HEK293 (cell line): Measurements from ENCODE around the gene EML3.
"Not testable (repeated sequence)": the region's sequence is repeated elsewhere in the genome, so short reads cannot be mapped to it uniquely, and the experiment has no call there.

Experiments
- CTCF ChIA-PET: fragments of 350-600 bp; formaldehyde crosslinking; extraction: SDS; loops from one replicate; lab custom pipeline; 2021; ENCODE audit warnings: antibody characterized with exemption; lab: Yijun Ruan, JAX
- POLR2A ChIA-PET: fragments of 300-600 bp; formaldehyde crosslinking; extraction: SDS; loops from one replicate; lab custom pipeline; 2020; ENCODE audit warnings: antibody characterized with exemption, inconsistent platforms; lab: Yijun Ruan, JAX
- H3K27ac ChIP-seq: fragments of 200-500 bp; sonication (Bioruptor generic); 2 replicates; pipeline ENCODE4 v1.5.1; 2014; ENCODE audit warnings: low read depth, low read length, control low read depth, inconsistent platforms; ENCODE audit errors: extremely low read depth
- H3K36me3 ChIP-seq, 2 experiments: fragments of 200-500 bp in 1 of 2; sonication (Bioruptor generic) in 1 of 2; 1 replicate in 1 of 2; 2 replicates in 1 of 2; pipeline ENCODE4 v1.5.1; 2014 to 2017; ENCODE audit warnings: inconsistent platforms in 2 of 2, low read length in 2 of 2; ENCODE audit not compliant: control insufficient read depth in 2 of 2, insufficient read depth in 1 of 2
- H3K4me1 ChIP-seq: fragments of 200-500 bp; sonication (Bioruptor generic); 2 replicates; pipeline ENCODE4 v1.5.1; 2014; ENCODE audit warnings: mild to moderate bottlenecking, low read length, inconsistent platforms; ENCODE audit not compliant: control insufficient read depth, insufficient read depth
- H3K4me3 ChIP-seq: 2 replicates; pipeline ENCODE4 v1.5.1; 2011; ENCODE audit warnings: low read depth, mild to moderate bottlenecking, control low read depth, low read length, moderate library complexity
- H3K9me3 ChIP-seq: fragments of 200-500 bp; sonication (Bioruptor generic); 2 replicates; pipeline ENCODE4 v1.5.1; 2014; ENCODE audit warnings: low read depth, low read length, inconsistent platforms; ENCODE audit not compliant: control insufficient read depth, insufficient read depth
- BCL11A ChIP-seq: fragments of 450-650 bp; formaldehyde crosslinking; IDR thresholded peaks from 2 replicates; pipeline ENCODE4 v1.5.1; 2016; ENCODE audit warnings: low read depth, missing biosample characterization, missing genetic modification characterization
- PRDM4 ChIP-seq: fragments of 450-650 bp; formaldehyde crosslinking; IDR thresholded peaks from 2 replicates; pipeline ENCODE4 v1.5.1; 2017; ENCODE audit warnings: missing biosample characterization, missing genetic modification characterization
- ZNF112 ChIP-seq: fragments of 450-650 bp; formaldehyde crosslinking; IDR thresholded peaks from 2 replicates; pipeline ENCODE4 v1.5.0; 2017; ENCODE audit warnings: missing biosample characterization, missing genetic modification characterization
- ZNF114 ChIP-seq: fragments of 450-650 bp; formaldehyde crosslinking; IDR thresholded peaks from 2 replicates; pipeline ENCODE4 v1.5.0; 2017; ENCODE audit warnings: missing biosample characterization, missing genetic modification characterization
- ZNF138 ChIP-seq: fragments of 450-650 bp; formaldehyde crosslinking; IDR thresholded peaks from 2 replicates; pipeline ENCODE4 v1.5.1; 2016; ENCODE audit warnings: missing biosample characterization, missing genetic modification characterization, borderline replicate concordance
- ZNF521 ChIP-seq: fragments of 450-650 bp; formaldehyde crosslinking; IDR thresholded peaks from 2 replicates; pipeline ENCODE4 v1.5.1; 2017; ENCODE audit warnings: missing biosample characterization, mild to moderate bottlenecking, missing genetic modification characterization
- ZNF660 ChIP-seq: fragments of 450-650 bp; IDR thresholded peaks from 2 replicates; pipeline ENCODE4 v1.5.1; 2018; ENCODE audit warnings: missing biosample characterization, mild to moderate bottlenecking, missing genetic modification characterization
- ZNF837 ChIP-seq: fragments of 450-650 bp; formaldehyde crosslinking; IDR thresholded peaks from 2 replicates; pipeline ENCODE4 v1.5.1; 2016; ENCODE audit warnings: missing biosample characterization, missing genetic modification characterization
- ZSCAN16 ChIP-seq: fragments of 450-650 bp; formaldehyde crosslinking; IDR thresholded peaks from 2 replicates; pipeline ENCODE4 v1.5.1; 2016; ENCODE audit warnings: missing biosample characterization, missing genetic modification characterization
- ZSCAN18 ChIP-seq: fragments of 450-650 bp; formaldehyde crosslinking; IDR thresholded peaks from 2 replicates; pipeline ENCODE4 v1.5.1; 2016; ENCODE audit warnings: missing biosample characterization, missing genetic modification characterization
- TF ChIP-seq, protein P1 (sequence below): fragments of 450-650 bp; formaldehyde crosslinking; IDR thresholded peaks from 2 replicates; pipeline ENCODE4 v1.5.1; 2016; ENCODE audit warnings: missing biosample characterization, missing genetic modification characterization
- TF ChIP-seq, protein P2 (sequence below): fragments of 450-650 bp; formaldehyde crosslinking; optimal IDR thresholded peaks from 2 replicates; pipeline ENCODE3; 2016; ENCODE audit warnings: missing biosample characterization, mild to moderate bottlenecking, missing genetic modification characterization
- TF ChIP-seq, protein P3 (sequence below): fragments of 450-650 bp; formaldehyde crosslinking; IDR thresholded peaks from 2 replicates; pipeline ENCODE4 v1.5.1; 2016; ENCODE audit warnings: missing biosample characterization, missing genetic modification characterization

The EML3 gene

GRCh38 chr11:62652161-62653006 lies 39.8 kb upstream of the EML3 start (continued):
- no peak for TF ChIP-seq ZNF837 (tag by site-specific recombination)

DNA sequence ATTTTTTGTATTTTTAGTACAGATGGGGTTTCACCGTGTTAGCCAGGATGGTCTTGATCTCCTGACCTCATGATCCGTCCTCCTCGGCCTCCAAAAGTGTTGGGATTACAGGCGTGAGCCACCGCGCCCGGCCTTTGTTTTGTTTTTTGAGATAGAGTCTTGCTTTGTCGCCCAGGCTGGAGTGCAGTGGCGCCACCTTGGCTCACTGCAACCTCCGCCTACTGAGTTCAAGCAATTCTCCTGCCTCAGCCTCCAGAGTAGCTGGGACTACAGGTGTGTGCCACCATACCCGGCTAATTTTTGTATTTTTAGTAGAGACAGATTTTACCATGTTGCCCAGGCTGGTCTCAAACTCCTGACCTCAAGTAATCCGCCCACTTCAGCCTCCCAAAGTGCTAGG lies 37.7 kb upstream of the EML3 start:
- not testable (repeated sequence) for H3K4me3 ChIP-seq, H3K9me3 ChIP-seq, H3K27ac ChIP-seq, H3K4me1 ChIP-seq
- ChIA-PET CTCF (interaction anchor here (1.1 kb wide), 1 partner anchor 58 kb away, joined by 3 read pairs; no protein-coding TSS in a partner anchor), POLR2A (interaction anchor here (0.6 to 5.9 kb wide), 5 partner anchors 10 to 76 kb away, joined by 3 to 79 read pairs (median 11); partner anchors contain the start of genes C11orf98, CSKMT, LBHD1 and TUT1)
- TF ChIP-seq, protein P1, sequence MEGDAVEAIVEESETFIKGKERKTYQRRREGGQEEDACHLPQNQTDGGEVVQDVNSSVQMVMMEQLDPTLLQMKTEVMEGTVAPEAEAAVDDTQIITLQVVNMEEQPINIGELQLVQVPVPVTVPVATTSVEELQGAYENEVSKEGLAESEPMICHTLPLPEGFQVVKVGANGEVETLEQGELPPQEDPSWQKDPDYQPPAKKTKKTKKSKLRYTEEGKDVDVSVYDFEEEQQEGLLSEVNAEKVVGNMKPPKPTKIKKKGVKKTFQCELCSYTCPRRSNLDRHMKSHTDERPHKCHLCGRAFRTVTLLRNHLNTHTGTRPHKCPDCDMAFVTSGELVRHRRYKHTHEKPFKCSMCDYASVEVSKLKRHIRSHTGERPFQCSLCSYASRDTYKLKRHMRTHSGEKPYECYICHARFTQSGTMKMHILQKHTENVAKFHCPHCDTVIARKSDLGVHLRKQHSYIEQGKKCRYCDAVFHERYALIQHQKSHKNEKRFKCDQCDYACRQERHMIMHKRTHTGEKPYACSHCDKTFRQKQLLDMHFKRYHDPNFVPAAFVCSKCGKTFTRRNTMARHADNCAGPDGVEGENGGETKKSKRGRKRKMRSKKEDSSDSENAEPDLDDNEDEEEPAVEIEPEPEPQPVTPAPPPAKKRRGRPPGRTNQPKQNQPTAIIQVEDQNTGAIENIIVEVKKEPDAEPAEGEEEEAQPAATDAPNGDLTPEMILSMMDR, result 0 out of 2 replicates have a peak, but pooled peaks have one; percentile 18
- peaks cover 0 to 32% of the 10 kb centered on the region in 2 experiments; a peak in 1 of 3 replicates for H3K36me3 ChIP-seq

- Histone ChIP-seq H3K4me3 (no peak overlapping the region), H3K27ac (no peak overlapping the region), H3K36me3 (peaks cover 0 to 38% of the 10 kb centered on the region in 2 experiments; a peak in 1 of 3 replicates), H3K9me3 (no peaks in the 10 kb centered on the region), H3K4me1 (peaks cover 3% of the 10 kb centered on the region; the same call in 1 of the 2 replicates)
- CTCF ChIA-PET, result interaction anchor here (0.6 to 1.3 kb wide), 2 partner anchors 12 to 137 kb away, joined by 3 read pairs; no protein-coding TSS in a partner anchor
- TF ChIP-seq ZNF660 (tag by site-specific recombination), result no peak
- TF ChIP-seq, protein P2, sequence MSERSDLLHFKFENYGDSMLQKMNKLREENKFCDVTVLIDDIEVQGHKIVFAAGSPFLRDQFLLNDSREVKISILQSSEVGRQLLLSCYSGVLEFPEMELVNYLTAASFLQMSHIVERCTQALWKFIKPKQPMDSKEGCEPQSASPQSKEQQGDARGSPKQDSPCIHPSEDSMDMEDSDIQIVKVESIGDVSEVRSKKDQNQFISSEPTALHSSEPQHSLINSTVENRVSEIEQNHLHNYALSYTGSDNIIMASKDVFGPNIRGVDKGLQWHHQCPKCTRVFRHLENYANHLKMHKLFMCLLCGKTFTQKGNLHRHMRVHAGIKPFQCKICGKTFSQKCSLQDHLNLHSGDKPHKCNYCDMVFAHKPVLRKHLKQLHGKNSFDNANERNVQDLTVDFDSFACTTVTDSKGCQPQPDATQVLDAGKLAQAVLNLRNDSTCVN, result no peak
- no peak for TF ChIP-seq ZSCAN16 (tag by site-specific recombination)
- TF ChIP-seq ZNF112, result no peak
- no peak for TF ChIP-seq ZSCAN18 (tag by site-specific recombination)
- no peak for TF ChIP-seq ZNF521 (tag by site-specific recombination)
- TF ChIP-seq ZNF114, result no peak
- TF ChIP-seq PRDM4 (tag by site-specific recombination), result no peak
- TF ChIP-seq BCL11A, result no peak
- TF ChIP-seq ZNF138 (tag by site-specific recombination), result no peak
- TF ChIP-seq, protein P3, sequence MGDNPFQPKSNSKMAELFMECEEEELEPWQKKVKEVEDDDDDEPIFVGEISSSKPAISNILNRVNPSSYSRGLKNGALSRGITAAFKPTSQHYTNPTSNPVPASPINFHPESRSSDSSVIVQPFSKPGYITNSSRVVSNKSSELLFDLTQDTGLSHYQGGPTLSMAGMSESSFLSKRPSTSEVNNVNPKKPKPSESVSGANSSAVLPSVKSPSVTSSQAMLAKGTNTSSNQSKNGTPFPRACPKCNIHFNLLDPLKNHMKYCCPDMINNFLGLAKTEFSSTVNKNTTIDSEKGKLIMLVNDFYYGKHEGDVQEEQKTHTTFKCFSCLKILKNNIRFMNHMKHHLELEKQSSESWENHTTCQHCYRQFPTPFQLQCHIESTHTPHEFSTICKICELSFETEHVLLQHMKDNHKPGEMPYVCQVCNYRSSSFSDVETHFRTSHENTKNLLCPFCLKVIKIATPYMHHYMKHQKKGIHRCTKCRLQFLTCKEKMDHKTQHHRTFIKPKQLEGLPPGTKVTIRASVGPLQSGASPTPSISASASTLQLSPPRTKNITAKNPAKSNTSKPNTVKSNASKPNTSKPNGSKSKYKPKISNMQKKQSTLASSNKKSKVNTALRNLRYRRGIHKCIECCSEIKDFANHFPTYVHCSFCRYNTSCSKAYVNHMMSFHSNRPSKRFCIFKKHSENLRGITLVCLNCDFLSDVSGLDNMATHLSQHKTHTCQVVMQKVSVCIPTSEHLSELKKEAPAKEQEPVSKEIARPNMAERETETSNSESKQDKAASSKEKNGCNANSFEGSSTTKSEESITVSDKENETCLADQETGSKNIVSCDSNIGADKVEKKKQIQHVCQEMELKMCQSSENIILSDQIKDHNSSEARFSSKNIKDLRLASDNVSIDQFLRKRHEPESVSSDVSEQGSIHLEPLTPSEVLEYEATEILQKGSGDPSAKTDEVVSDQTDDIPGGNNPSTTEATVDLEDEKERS (tag by site-specific recombination), result no peak
- POLR2A ChIA-PET, result interaction anchor here (1.2 to 5.9 kb wide), 7 partner anchors 15 to 78 kb away, joined by 3 to 79 read pairs (median 7); partner anchors contain the start of genes C11orf98, CSKMT, HNRNPUL2 and LBHD1
These were observed 36.9 kb upstream of the EML3 start for GRCh38 chr11:62649486-62649885.
